WTC11 (cell line): ENCODE data around the gene CLEC4E. TPM values are rescaled to one million over a fixed set of nuclear protein-coding genes. Genes with fewer than 3 reads are reported as not detected.

ENCODE experiments used
- ATAC-seq: fragments of 200-7000 bp; cut with Tn5 transposase; 2 replicates; pipeline ENCODE4 v1.10.0; 2021; ENCODE audit warnings: mild to moderate bottlenecking, moderate library complexity
- CTCF ChIA-PET: fragments of 300-600 bp; sonication (Branson Sonifier 250); formaldehyde crosslinking; loops from one replicate; lab custom pipeline; 2021; ENCODE audit warnings: antibody characterized with exemption; lab: Charles Lee
- POLR2A ChIA-PET: fragments of 350-600 bp; sonication (Branson Sonifier 250); formaldehyde crosslinking; loops from one replicate; lab custom pipeline; 2021; ENCODE audit warnings: antibody characterized with exemption; lab: Charles Lee
- DNase-seq: peaks from one replicate; pipeline ENCODE4 v3.0.0; 2021; ENCODE audit warnings: low spot score
- H3K27ac Mint-ChIP-seq: 2 replicates; pipeline ENCODE4 v1.8.0; 2021; ENCODE audit warnings: mixed read lengths
- H3K27me3 Mint-ChIP-seq: 2 replicates; pipeline ENCODE4 v1.8.0; 2021; ENCODE audit warnings: low read depth, mild to moderate bottlenecking, moderate library complexity, mixed read lengths
- H3K36me3 Mint-ChIP-seq: 2 replicates; pipeline ENCODE4 v1.8.0; 2021; ENCODE audit warnings: mixed read lengths
- H3K4me1 Mint-ChIP-seq: 2 replicates; pipeline ENCODE4 v1.8.0; 2022; ENCODE audit warnings: mixed read lengths
- H3K4me3 Mint-ChIP-seq: 2 replicates; pipeline ENCODE4 v1.8.0; 2021; ENCODE audit warnings: mild to moderate bottlenecking, moderate library complexity, mixed read lengths
- H3K9me3 Mint-ChIP-seq: 2 replicates; pipeline ENCODE4 v1.8.0; 2021; ENCODE audit warnings: mixed read lengths
- ESRRA ChIP-seq: sonication (generic); formaldehyde crosslinking; IDR thresholded peaks from 2 replicates; pipeline ENCODE4 v1.8.1; 2022; ENCODE audit warnings: mild to moderate bottlenecking, missing genetic modification reagents, borderline replicate concordance
- JUN ChIP-seq: sonication (generic); formaldehyde crosslinking; IDR thresholded peaks from 2 replicates; pipeline ENCODE4 v1.8.0; 2023; ENCODE audit warnings: mild to moderate bottlenecking, missing genetic modification reagents
- KAT7 ChIP-seq: sonication (generic); formaldehyde crosslinking; IDR thresholded peaks from 2 replicates; pipeline ENCODE4 v1.8.1; 2023; ENCODE audit warnings: missing genetic modification reagents, mild to moderate bottlenecking, borderline replicate concordance
- MXD4 ChIP-seq: fragments of 250-450 bp; sonication (Bioruptor Pico); IDR thresholded peaks from 2 replicates; pipeline ENCODE4 v1.8.0; 2021; ENCODE audit warnings: mild to moderate bottlenecking, moderate library complexity, borderline replicate concordance
- NR1H2 ChIP-seq: sonication (generic); formaldehyde crosslinking; IDR thresholded peaks from 2 replicates; pipeline ENCODE4 v1.9.0; 2021; ENCODE audit warnings: mild to moderate bottlenecking, moderate library complexity, missing genetic modification reagents
- SMAD3 ChIP-seq: sonication (generic); formaldehyde crosslinking; IDR thresholded peaks from 2 replicates; pipeline ENCODE4 v1.8.0; 2022; ENCODE audit warnings: missing genetic modification reagents, mild to moderate bottlenecking, borderline replicate concordance
- TCF7 ChIP-seq: sonication (generic); formaldehyde crosslinking; IDR thresholded peaks from 2 replicates; pipeline ENCODE4 v1.8.0; 2022; ENCODE audit warnings: mild to moderate bottlenecking, low read depth, missing genetic modification reagents, moderate library complexity
- ZNF232 ChIP-seq: sonication (generic); formaldehyde crosslinking; IDR thresholded peaks from 2 replicates; pipeline ENCODE4 v1.8.0; 2022; ENCODE audit warnings: mild to moderate bottlenecking, missing genetic modification reagents
- ZNF317 ChIP-seq: sonication (generic); formaldehyde crosslinking; IDR thresholded peaks from 2 replicates; pipeline ENCODE4 v1.8.1; 2023; ENCODE audit warnings: low read depth, mild to moderate bottlenecking, moderate library complexity, missing genetic modification reagents, borderline replicate concordance
- ZNF416 ChIP-seq: fragments of 250-450 bp; sonication (Bioruptor Pico); IDR thresholded peaks from 2 replicates; pipeline ENCODE4 v1.9.0; 2021; ENCODE audit warnings: mild to moderate bottlenecking, inconsistent platforms
- total RNA-seq: library from RNA; stranded (reverse); gene quantifications from 3 replicates; pipeline ENCODE4 v1.2.3, GENCODE V29; 2021
- TF ChIP-seq, protein P1 (sequence below): sonication (generic); formaldehyde crosslinking; IDR thresholded peaks from 2 replicates; pipeline ENCODE4 v1.8.0; 2022; ENCODE audit warnings: mild to moderate bottlenecking, missing genetic modification reagents
- TF ChIP-seq, protein P2 (sequence below): sonication (generic); formaldehyde crosslinking; IDR thresholded peaks from 2 replicates; pipeline ENCODE4 v1.8.1; 2022; ENCODE audit warnings: missing genetic modification reagents, borderline replicate concordance
- TF ChIP-seq, protein P3 (sequence below): sonication (generic); formaldehyde crosslinking; IDR thresholded peaks from 2 replicates; pipeline ENCODE4 v1.8.0; 2022; ENCODE audit warnings: mild to moderate bottlenecking, missing genetic modification reagents
- TF ChIP-seq, protein P4 (sequence below): sonication (generic); formaldehyde crosslinking; IDR thresholded peaks from 2 replicates; pipeline ENCODE4 v1.8.0; 2022; ENCODE audit warnings: missing genetic modification reagents
- TF ChIP-seq, protein P5 (sequence below): sonication (generic); formaldehyde crosslinking; IDR thresholded peaks from 2 replicates; pipeline ENCODE4 v1.8.1; 2023; ENCODE audit warnings: mild to moderate bottlenecking, missing genetic modification reagents, moderate library complexity
- TF ChIP-seq, protein P6 (sequence below): fragments of 200-600 bp; IDR thresholded peaks from 2 replicates; pipeline ENCODE4 v1.8.0; 2022; ENCODE audit warnings: antibody characterized with exemption
- TF ChIP-seq, protein P7 (sequence below): sonication (generic); formaldehyde crosslinking; IDR thresholded peaks from 2 replicates; pipeline ENCODE4 v1.8.0; 2023; ENCODE audit warnings: missing genetic modification reagents

CLEC4E gene
- total RNA-seq, 1 experiment from 2014 or later, result not detected

DNA sequence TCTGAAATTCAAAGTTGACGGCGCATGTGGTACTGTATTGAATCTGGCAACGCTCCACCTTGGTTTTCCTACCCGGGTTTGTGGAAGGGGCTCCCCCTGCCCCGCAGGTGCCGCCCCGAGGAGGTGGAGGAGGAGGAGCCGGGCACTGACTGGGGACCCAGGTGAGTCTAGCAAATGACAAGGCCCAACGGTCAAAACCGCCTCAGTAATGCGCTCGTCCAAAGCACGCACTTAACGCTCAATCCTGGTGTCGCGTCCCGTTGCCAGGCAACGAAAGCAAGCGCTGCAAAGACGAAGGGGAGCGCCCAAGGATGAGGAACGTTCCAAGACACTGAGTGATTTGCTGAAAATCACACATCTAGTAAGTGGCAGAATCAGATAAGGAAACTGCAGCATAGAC is 24.0 kb upstream of the CLEC4E start (continued):
- TF ChIP-seq, protein P1, sequence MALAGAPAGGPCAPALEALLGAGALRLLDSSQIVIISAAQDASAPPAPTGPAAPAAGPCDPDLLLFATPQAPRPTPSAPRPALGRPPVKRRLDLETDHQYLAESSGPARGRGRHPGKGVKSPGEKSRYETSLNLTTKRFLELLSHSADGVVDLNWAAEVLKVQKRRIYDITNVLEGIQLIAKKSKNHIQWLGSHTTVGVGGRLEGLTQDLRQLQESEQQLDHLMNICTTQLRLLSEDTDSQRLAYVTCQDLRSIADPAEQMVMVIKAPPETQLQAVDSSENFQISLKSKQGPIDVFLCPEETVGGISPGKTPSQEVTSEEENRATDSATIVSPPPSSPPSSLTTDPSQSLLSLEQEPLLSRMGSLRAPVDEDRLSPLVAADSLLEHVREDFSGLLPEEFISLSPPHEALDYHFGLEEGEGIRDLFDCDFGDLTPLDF, result no peak
- no peak for TF ChIP-seq KAT7
- no peak for TF ChIP-seq ESRRA (CRISPR knock-in tag)

DNA sequence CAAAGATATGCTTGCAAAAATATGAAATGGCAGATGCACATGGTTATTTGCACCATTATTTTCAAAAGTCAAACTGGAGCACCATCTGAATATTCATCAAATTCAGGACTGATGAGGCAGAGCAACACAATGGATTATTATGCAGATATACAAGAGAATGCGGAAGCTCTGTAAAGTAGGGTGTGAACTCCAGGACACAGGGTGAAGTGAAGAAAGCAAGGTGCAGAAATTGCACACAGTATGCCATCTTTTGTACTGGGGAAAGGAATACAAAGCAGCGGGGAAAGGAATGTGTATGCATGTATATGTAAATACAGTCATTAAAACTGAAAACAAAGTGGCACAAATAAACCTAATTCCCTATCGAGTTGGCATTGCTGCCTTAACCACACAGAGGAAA is 22.7 kb upstream of the CLEC4E start:
- ATAC-seq (peak; percentile 56), DNase-seq (no peak)
- TF ChIP-seq, protein P2, sequence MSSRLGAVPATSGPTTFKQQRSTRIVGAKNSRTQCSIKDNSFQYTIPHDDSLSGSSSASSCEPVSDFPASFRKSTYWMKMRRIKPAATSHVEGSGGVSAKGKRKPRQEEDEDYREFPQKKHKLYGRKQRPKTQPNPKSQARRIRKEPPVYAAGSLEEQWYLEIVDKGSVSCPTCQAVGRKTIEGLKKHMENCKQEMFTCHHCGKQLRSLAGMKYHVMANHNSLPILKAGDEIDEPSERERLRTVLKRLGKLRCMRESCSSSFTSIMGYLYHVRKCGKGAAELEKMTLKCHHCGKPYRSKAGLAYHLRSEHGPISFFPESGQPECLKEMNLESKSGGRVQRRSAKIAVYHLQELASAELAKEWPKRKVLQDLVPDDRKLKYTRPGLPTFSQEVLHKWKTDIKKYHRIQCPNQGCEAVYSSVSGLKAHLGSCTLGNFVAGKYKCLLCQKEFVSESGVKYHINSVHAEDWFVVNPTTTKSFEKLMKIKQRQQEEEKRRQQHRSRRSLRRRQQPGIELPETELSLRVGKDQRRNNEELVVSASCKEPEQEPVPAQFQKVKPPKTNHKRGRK (CRISPR knock-in tag), result no peak
- no peak for TF ChIP-seq JUN
- no peak for TF ChIP-seq SMAD3 (CRISPR knock-in tag)
- TF ChIP-seq, protein P3, sequence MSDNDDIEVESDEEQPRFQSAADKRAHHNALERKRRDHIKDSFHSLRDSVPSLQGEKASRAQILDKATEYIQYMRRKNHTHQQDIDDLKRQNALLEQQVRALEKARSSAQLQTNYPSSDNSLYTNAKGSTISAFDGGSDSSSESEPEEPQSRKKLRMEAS (CRISPR knock-in tag), result no peak
- TF ChIP-seq, protein P4, sequence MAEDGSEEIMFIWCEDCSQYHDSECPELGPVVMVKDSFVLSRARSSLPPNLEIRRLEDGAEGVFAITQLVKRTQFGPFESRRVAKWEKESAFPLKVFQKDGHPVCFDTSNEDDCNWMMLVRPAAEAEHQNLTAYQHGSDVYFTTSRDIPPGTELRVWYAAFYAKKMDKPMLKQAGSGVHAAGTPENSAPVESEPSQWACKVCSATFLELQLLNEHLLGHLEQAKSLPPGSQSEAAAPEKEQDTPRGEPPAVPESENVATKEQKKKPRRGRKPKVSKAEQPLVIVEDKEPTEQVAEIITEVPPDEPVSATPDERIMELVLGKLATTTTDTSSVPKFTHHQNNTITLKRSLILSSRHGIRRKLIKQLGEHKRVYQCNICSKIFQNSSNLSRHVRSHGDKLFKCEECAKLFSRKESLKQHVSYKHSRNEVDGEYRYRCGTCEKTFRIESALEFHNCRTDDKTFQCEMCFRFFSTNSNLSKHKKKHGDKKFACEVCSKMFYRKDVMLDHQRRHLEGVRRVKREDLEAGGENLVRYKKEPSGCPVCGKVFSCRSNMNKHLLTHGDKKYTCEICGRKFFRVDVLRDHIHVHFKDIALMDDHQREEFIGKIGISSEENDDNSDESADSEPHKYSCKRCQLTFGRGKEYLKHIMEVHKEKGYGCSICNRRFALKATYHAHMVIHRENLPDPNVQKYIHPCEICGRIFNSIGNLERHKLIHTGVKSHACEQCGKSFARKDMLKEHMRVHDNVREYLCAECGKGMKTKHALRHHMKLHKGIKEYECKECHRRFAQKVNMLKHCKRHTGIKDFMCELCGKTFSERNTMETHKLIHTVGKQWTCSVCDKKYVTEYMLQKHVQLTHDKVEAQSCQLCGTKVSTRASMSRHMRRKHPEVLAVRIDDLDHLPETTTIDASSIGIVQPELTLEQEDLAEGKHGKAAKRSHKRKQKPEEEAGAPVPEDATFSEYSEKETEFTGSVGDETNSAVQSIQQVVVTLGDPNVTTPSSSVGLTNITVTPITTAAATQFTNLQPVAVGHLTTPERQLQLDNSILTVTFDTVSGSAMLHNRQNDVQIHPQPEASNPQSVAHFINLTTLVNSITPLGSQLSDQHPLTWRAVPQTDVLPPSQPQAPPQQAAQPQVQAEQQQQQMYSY (CRISPR knock-in tag), result no peak
- TF ChIP-seq ZNF317 (CRISPR knock-in tag), result no peak
- TF ChIP-seq, protein P5, sequence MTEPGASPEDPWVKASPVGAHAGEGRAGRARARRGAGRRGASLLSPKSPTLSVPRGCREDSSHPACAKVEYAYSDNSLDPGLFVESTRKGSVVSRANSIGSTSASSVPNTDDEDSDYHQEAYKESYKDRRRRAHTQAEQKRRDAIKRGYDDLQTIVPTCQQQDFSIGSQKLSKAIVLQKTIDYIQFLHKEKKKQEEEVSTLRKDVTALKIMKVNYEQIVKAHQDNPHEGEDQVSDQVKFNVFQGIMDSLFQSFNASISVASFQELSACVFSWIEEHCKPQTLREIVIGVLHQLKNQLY (CRISPR knock-in tag), result no peak
- TF ChIP-seq ZNF416 (CRISPR knock-in tag), result no peak
- TF ChIP-seq TCF7 (CRISPR knock-in tag), result no peak
- TF ChIP-seq, protein P1, result no peak
- TF ChIP-seq ZNF232 (CRISPR knock-in tag), result no peak
- TF ChIP-seq NR1H2 (CRISPR knock-in tag), result no peak
- no peak for TF ChIP-seq KAT7
- TF ChIP-seq MXD4 (CRISPR knock-in tag), result no peak
- TF ChIP-seq, protein P6, sequence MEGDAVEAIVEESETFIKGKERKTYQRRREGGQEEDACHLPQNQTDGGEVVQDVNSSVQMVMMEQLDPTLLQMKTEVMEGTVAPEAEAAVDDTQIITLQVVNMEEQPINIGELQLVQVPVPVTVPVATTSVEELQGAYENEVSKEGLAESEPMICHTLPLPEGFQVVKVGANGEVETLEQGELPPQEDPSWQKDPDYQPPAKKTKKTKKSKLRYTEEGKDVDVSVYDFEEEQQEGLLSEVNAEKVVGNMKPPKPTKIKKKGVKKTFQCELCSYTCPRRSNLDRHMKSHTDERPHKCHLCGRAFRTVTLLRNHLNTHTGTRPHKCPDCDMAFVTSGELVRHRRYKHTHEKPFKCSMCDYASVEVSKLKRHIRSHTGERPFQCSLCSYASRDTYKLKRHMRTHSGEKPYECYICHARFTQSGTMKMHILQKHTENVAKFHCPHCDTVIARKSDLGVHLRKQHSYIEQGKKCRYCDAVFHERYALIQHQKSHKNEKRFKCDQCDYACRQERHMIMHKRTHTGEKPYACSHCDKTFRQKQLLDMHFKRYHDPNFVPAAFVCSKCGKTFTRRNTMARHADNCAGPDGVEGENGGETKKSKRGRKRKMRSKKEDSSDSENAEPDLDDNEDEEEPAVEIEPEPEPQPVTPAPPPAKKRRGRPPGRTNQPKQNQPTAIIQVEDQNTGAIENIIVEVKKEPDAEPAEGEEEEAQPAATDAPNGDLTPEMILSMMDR, result no peak
- TF ChIP-seq, protein P7, sequence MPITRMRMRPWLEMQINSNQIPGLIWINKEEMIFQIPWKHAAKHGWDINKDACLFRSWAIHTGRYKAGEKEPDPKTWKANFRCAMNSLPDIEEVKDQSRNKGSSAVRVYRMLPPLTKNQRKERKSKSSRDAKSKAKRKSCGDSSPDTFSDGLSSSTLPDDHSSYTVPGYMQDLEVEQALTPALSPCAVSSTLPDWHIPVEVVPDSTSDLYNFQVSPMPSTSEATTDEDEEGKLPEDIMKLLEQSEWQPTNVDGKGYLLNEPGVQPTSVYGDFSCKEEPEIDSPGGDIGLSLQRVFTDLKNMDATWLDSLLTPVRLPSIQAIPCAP (CRISPR knock-in tag), result no peak
- Mint-ChIP-seq H3K27me3 (peaks cover 4% of the 10 kb centered on the region; the same call in 1 of the 2 replicates), H3K4me1 (peaks cover 35% of the 10 kb centered on the region), H3K4me3 (no peak overlapping the region), H3K9me3 (peaks cover 34% of the 10 kb centered on the region), H3K27ac (peak overlapping the region; percentile 16), H3K36me3 (peaks cover 31% of the 10 kb centered on the region)
- ChIA-PET POLR2A (no interaction called here), CTCF (interaction anchor here (1.4 to 1.6 kb wide), 2 partner anchors 19 to 28 kb away, joined by 3 to 10 read pairs; no protein-coding TSS in a partner anchor)
